NCI-H2196 (cell line): Measurements from ENCODE around the gene ATP6V0B.
A peak's percentile ranks its signal among the peaks of the same experiment; 100 is the strongest.

ENCODE experiments used
- DNase-seq: peaks from one replicate; lab custom pipeline; 2025; ENCODE audit not compliant: unreplicated experiment; lab: John Stamatoyannopoulos, UW

Gene ATP6V0B

GRCh38 chr1:43982808-43983207, 8.0 kb downstream of the ATP6V0B start:
- DNase-seq, result no peak

- no peak for DNase-seq
Observed at GRCh38 chr1:43983253-43983899, 8.6 kb downstream of the ATP6V0B start.

DNA sequence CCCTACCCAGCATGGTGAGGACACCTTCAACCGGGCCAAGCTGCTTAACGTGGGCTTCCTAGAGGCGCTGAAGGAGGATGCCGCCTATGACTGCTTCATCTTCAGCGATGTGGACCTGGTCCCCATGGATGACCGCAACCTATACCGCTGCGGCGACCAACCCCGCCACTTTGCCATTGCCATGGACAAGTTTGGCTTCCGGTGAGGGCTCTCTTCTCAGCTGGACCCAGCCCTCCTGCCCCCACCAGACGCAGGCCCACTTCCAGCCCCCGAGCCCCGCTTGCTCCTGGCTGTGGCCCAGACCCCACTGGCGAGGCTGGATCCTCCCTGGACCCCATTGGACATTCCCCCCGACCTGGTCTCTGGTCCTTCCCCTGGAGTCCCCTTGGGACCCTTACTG, 10.1 kb downstream of the ATP6V0B start:
- DNase-seq, result no peak

DNA sequence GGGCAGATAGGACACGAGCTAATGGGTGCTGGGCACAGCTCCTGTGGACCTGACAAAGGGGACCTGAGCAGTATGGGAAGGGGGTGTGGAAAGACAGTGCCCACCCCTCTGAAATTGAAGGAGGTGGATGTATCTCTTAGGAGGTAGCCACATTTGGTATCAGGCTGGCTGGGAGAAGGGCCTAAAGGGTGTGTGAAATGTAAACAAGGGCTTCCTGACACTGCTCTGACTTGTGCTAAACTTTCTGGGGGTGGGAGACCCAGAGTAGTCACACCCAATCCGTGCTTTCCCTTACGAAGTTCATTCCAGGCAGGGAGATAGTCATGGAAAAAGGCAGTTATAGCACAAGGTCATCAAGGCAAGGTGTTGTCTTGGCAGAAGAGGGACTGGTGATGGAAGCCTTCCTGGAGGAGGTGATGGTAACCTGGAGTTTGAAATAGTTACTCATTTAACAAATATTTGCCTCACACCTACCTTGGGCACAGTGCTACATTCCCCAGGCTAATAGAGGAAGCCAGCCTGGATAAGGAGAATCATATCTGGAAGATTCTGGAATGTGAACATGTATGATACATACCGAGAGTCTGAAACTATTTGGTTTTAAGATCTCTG, 11.3 kb downstream of the ATP6V0B start:
- DNase-seq, result no peak

DNA sequence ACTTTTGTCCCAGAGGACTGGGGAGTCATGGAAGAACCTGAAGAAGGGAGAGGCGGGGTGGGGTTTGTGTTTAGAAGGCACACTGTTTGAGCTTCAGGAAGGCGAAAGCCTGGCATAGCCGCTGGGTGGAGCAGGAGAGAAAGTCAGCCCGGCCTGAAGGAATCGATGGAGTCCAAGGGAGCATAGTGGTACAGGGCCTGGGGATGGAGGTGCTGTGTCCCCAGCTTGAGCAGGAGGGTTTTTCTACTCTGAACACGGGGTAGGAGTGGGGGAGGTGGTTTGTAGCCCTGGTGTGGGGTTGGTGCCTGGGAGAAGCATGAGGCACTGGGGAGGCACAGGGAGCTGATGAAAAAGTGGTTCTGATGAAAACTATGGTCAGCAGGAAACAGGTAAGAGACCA, 12.0 kb downstream of the ATP6V0B start:
- no peak for DNase-seq

DNA sequence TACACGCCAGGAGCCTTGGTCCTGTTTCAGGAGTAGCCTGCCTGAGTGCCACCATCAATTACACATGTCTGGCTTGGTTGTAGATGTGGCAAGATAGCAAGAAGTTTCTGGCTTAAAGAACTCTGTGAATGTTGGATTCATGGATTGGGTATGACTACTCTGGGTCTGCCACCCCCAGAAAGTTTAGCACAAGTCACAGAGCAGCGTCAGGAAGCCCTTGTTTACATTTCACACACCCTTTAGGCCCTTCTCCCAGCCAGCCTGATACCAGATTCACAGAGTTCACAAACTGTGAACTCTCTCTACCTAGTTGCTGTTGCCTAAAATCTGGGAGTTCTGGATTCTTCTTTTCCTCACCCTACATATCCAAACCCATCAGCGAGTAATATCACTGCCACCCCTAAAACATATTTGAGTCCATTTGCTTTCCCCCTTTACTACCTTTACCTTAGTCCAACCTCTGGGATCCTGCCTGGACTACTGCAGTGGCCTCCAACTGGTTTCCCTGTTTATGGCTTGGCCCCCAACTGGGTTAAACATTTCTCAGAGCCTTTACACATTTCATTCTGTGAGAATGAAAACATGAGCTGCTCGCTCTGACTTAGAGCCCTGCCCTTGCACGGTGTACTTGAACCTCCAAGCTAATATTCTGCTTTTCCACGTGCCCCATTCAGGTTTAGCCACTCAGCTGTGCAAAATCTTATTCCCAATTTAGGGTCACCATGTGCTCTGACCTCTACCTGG, 12.6 kb downstream of the ATP6V0B start:
- no peak for DNase-seq

- DNase-seq, result no peak
Observed at GRCh38 chr1:43990271-43991199, 15.8 kb downstream of the ATP6V0B start.

DNA sequence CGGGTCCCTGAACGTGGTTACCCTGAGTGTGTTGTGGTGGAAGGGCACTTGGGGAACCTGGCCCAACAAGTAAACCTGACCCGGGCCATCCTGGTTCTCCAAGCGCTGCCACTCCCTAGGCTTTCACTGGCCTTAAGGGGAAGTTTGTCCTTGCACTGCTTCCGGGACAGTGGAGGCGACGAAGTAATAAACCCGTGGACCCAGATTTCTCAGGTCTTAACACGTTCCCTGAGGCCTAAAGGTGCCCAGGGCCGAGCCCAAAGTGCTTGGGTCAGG, 16.4 kb downstream of the ATP6V0B start:
- no peak for DNase-seq

DNA sequence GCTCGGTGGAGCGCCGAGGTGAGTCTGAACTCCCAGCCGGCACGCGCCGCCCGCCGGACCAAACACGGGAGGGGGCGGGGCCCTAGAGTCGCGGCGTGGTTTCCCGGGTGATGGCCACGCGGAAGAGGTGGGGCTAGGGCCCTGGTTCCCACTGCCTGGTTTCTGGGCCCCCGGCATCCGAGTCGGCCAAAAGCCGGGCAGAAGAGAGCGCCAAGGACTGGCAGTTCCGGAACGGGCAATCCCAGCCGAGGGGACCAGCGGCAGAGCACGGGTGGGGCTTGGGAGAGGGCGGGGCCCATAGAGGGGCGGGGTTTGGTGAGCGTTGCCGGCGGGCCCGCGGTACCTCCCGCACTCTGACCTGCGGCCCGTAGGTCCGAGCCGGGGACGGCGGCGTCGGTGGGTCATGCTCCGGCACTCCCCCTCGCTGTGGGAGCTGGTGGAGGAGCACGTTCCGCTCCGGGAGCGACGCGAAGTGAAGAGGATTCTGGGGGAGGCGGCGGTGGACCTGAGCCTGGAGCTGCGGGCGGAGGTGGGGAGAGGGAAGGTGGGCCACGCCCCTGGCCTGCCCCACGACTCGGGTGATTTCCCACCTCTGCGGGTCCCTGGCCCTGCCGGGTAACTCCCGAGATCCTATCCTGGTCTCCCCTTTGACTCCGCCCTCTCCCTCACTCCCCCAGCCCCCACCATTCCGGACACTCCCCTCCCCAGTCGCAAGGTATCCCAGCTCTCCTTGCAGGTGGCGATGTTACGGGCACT, 16.9 kb downstream of the ATP6V0B start, which contains the start of gene CCDC24:
Gene CCDC24, plus strand, starts transcription at position 124 of the 756 bp plus-strand sequence. Its CDS starts 280 bp downstream, at position 404.
- DNase-seq, result peak; percentile 87

- peak; percentile 8 for DNase-seq
Observed at GRCh38 chr1:43992232-43992995, 17.7 kb downstream of the ATP6V0B start.

DNA sequence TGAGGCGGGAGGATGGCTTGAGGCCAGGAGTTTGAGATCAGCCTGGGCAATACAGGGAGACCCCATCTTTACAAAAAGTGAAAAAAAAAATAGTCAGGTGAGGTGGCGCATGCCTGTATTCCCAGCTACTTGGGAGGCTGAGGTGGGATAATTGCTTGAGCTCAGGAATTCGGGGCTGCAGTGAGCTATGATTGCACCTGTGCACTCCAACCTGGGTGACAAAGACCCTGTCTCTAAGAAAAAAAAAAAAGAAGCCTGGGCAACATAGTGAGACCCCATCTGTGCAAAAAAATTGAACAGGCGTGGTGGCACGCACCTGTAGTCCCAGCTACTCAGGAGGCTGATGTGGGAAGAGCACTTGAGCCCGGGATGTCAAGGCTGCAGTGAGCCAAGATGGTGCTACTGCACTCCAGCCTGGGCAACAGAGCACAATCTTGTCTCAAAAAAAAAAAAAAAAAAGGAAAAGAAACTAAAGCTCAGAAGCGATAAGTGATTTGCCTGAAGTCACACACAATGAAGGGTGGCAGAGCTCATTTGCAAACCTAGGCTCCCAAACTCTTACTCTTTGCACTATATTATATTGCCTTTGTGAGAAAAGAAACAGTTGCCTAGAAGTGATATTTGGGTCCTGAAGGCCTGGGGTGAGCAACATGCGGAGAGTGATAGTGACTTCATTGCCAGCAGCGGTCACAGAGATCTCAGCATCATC, 18.6 kb downstream of the ATP6V0B start:
- DNase-seq, result no peak

GRCh38 chr1:43994071-43994470, 19.3 kb downstream of the ATP6V0B start:
- no peak for DNase-seq

GRCh38 chr1:43994794-43995790, 20.3 kb downstream of the ATP6V0B start:
- DNase-seq, result no peak

GRCh38 chr1:43995984-43996732, 21.4 kb downstream of the ATP6V0B start:
- DNase-seq, result no peak

DNA sequence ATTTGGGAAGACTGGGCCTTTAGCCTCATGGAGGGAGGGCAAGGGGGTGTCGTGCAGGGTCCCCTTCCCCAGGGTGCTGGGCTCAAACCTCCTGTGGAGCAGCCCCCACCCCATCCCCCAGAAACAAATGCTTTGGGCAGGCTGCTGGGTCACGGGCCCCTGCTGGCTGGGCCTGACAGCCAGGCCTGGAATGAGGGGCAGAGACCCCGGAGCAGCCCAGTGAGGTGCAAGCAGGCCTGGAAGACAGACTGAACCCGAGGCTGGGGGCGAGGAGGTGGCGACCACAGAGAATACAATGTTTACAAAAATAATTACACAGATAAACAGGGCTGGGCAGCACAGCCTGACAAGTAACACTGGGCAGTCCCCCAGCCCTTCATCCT, 22.0 kb downstream of the ATP6V0B start:
- no peak for DNase-seq

DNA sequence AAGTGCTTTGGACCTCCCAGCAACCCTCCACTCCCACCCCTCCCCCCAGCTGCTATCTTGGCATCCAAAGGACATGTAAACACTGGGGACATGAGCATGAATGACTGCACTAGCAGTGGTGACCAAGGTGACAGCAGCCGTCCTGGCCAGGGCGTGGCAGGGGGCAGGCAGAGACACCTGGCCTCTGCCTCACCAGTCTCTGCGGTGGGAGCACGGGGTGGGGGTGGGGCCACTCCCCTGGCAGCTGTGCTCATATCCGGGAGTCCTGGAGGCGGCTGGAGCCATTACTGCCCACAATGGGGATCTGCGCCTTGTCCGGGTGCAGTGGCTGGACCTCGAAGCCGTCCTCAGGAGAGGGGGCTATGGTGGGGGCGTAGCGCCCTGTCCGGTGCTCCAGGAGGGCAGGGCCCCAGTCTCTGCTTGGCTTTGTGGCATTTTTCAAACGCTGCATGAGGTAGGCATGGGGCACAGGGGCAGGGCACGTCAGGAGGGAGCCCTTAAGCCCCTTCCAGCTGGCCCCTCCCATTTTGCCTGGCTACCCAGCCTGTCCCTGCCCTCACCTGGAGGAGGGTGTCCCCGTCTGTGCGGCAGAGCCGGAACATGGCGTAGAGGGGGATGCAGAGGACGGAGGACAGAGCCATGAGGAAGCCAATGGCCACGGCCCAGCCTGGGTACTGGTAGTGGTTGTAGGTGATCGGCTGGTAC, 22.7 kb downstream of the ATP6V0B start:
- DNase-seq, result no peak

DNA sequence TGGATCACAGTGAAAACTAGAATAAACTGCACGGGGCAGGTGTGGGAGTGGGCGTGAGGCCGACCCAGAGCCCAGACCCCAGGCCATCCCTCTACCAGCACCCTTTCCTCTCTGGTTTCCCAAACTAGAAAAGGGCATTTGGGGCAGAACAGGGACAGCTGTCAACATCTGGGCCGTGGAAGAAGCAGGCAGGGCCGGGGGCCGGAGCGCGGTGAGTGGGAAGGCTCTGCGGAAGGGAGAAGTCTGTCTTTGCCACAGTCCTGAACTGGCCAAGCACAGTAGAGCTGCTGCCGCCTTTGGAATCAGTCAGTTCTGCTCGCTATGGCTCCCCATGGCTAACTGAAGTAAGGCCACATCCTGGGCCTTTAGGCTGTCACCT, 23.2 kb downstream of the ATP6V0B start:
- no peak for DNase-seq
